ENCODE measurements around the gene INTS7.
"Not testable (repeated sequence)": the region's sequence is repeated elsewhere in the genome, so short reads cannot be mapped to it uniquely, and the experiment has no call there.

INTS7 gene

DNA sequence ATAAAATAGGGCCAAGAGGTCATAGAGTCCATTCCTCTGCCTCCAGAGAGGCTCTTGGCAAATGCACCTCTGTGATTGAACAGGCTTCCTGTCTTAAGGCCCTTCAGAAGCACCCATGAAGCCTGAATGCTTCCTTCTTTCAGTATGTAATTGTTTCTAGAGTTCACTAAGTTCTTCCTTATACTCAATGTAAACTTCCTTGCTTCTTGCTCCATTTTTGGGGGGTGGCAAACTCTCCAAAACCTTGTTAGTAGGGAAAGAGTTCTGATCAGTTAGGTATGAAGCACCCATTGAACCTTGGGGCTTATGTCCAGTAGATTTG, 102.5 kb downstream of the INTS7 start:
- DNase-seq (ENCODE audit: low read depth), result no peak

DNA sequence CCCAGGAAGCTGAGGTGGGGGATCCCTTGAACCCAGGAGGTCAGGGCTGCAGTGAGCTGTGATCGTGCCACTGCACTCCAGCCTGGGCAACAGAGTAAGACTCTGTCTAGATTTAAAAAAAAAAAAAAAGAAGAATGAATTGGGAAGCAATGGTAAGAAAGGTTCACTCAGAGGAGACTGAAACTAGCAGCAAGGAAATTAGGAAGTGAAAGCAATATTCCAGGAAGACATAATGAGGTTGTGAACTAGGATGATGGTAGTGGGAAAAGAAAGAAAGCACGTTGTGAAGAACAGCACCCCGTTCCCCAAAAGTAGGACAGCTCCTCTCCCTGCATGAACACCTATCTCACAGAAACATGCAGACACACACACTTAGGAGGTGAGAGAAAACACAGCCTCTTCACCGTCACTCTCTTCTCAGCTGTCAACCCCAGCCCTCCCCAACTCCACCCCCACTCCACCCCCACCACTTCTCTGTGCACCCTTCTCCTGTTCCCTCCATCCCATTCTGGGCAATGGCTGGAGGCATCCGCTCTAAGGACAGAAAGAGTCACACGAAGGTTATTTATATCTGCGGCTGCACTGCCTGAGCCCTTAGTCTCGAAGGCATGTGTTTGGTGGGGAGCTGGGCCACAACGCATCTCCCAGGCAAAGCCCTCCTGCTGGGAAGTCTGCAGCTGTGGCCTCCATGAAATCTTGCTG, 103.0 kb downstream of the INTS7 start:
- DNase-seq (ENCODE audit: low read depth), result no peak

DNA sequence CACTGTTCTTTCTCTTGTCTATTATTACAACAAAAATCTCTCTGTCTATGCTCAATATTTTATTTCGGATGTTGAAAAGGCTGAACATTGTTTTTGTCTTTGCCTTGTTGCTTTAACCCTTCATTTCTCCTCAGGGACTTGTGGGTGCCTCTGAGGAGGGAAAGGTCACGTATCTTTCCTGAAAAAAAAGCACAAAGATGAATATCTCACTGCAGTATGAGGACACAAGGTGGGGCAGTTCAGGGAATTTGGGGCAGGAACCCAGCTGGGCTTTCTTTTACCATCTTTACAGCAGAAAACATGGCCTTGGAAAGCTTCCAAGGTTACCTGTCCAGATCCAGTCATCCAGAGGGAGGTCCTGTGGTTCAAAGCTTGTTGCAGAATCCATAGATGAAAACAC, 105.7 kb downstream of the INTS7 start:
- DNase-seq (ENCODE audit: low read depth), result no peak

DNA sequence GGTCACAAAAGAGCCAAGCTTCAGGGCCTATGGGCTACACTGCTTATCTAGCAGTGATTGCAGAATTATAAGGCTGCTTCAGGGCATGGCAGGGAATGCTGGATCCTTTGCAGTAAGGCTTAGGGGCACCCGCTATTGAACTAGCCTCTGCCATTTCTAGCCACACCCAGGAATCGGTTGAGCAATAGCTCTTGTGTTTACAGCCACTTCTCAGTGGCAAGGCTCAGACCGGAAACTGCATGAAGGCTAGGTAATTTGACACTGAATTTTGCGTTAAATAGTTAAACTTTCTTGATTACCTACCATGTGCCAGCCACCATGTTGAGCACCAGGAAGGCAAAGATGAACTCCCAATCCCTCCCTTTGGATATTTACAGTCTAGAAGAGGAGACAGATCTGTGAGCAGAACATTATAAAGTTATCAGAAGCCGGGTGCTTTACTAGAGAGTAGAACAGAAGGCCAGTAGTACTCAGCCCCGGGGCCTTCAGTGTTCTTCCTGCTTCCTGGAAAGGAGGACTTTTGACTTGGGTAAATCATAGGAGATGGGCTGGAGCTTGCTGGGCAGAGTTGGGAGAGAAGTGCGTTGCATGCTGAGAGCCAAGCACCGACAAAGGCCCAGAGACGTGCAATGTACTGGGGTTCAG, 106.2 kb downstream of the INTS7 start:
- no peak for DNase-seq (ENCODE audit: low read depth)

DNA sequence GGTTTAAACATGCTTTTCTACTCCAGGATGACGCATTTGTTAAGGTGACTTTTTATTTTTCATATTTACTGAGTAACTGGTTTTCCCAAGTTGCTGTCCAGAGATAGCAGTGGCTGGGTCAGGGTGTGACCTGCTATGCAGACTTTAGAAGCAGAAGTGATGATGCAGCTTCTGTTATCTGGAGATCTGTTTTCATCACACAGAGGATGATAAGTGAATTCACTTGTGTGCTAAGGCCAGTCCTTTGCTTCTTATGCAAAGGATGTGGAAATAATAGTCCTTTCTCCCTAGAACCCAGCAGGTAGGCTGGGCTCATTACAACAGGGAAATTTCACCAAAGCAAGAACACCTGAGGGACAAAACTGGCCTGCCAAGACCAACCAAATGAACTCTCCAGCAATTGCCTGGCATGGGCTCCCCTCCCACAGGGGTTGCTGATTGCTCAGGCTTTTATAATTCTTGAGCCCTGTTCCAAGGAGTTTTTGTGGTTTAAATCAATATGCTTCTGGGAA, 107.0 kb downstream of the INTS7 start:
- no peak for DNase-seq (ENCODE audit: low read depth)

DNA sequence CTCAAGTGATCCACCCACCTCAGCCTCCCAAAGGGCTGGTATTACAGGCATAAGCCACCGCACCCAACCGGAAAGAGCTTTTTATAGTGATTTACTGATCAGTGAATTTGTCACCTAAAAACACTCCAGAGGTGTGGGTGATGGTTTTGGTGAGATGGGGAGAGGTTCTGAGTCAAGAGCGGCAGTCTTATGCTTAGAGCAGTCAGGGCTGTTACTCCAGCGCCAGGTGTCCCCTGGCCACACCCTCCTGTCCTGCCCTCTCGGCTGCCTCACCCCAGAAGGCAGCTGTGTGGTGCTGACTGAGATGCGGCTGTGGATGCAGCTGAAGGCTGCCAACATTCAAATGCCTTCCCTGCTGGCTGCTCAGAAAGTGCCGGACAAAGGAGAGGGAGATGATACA, 110.3 kb downstream of the INTS7 start:
- DNase-seq (ENCODE audit: low read depth), result no peak

DNA sequence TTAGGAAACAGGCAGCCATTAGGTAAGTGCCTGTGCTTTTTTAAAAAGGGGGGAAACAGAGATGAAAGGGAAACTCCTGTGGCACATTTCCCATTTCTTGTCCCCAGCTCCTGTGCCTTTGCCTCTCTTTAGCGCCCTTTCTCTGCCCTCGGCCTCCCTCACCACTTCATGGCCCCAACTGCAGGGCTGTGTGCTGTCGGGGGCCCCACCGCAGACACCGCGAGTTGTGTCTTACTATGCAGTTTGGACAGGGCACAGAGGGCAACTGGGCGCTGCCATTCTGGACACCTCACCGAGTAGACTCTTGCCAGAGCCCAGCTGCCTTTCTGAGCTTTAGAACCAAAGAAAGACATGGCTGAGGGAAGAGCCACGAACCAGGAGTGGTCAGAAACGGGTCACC, 111.1 kb downstream of the INTS7 start:
- no peak for DNase-seq (ENCODE audit: low read depth)

DNA sequence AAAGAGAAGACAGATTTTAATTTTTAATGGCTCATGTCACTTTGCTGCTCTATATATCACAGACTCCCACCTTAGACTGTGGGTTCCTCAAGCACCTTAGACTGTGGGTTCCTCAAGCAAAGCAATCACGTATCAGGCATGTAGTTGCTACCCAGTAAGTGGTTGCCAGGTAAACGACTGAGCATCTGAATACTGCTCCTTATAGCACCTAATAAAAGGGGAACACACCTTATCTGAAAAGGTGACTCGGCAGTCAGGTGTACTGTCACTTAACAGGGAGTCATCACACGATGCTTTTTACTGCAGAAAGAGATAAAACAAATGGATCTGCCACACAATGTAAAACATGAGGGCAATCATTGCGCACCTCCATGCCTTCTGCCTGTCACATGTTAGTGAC, 112.3 kb downstream of the INTS7 start:
- DNase-seq (ENCODE audit: low read depth), result no peak

DNA sequence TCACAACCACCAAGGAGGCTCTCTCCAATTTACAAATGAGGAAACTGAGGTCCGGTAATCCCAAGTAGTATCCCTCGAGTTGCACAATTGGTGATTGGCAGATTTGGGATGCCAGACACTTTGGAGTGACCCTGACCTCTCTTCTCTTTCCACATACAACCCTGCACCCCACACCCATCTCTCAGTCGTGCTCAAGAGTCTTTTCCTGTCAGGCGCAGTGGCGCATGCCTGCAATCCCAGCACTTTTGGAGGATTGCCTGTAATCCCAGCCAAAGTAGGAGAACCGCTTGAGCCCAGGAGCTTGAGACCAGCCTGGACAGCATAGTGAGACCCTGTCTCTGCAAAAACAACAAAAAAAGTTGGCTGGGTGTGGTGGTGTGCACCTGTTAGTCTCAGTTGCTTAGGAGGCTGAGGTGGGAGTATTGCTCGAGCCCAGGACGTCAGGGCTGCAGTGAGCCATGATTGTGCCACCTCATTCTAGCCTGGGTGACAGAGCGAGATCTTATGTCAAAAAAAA, 113.7 kb downstream of the INTS7 start:
- no peak for DNase-seq (ENCODE audit: low read depth)

DNA sequence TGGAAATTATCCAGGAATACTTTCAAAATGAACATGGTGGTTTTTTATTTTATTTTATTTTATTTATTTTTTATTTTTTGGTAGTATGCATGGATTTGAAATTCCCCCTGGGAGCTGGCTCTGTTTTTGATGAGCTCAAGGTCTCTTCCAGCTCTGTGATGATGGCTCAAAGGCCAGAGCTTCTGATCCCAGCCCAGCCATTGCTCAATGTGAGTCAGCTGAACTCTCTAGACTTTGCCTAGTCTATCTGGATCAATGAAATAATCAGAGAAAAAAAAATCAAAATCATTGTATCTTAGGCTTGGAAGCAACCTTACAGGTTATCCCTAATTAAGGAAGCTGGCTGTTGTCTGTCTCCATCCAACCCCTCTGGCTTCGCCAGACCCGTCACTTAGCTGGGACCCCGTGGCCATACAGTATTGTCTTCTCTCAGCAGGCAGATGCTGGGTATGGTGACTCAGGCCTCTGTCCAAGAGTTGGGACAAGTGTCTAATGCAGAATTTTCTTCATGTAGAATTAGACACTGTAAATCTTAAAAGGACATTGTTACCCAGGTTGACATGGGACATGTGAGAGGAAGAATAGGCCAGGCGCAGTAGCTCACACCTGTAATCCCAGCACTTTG, 114.6 kb downstream of the INTS7 start:
- no peak for DNase-seq (ENCODE audit: low read depth)

DNA sequence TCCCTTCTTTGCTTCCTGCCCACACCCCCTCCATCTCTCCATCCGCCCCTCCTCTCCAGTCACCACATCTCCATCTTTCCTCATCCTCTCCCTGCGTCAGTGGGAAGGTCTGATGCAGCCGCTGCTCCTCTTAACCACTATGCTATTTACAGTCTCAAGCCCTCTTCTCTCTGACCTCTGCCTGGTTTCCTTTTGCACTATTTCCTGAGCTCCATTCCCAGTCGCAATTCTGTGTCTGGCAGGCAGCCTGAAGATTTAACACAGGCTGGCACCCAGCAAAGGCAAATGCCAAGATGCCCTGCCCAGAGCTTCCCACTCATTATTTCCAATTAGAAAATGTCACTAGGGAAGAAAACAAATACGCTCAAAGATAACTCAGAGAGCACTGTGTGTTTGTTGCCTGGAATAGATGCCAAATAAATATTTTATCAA, 115.2 kb downstream of the INTS7 start:
- no peak for DNase-seq (ENCODE audit: low read depth)

DNA sequence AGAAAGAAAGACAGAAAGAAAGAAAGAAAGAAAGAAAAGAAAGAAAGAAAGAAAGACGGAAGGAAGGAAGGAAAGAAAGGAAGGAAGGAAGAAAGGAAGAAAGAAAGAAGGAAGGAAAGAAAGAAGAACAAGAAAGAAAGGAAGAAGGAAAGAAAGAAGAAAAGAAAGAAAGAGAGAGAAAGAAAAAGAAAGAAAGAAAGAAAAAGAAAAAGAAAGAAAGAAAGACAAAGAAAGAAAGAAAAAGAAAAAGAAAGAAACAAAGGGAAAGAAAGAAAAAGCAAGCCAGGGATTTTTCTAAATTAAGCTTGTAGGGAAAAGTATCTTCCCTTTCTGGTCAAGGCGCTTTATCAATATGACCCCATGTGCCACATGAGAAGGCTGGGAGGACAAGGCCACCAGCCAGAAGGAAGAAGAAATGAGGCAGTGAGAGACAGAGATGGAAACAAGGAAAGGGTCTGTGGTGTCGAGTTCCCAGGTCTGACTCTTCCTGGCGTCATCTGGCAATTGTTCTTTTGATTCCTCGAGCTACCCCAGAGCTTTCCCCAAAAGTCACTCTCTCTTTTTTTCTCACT, 116.4 kb downstream of the INTS7 start:
- DNase-seq (ENCODE audit: low read depth), result no peak

DNA sequence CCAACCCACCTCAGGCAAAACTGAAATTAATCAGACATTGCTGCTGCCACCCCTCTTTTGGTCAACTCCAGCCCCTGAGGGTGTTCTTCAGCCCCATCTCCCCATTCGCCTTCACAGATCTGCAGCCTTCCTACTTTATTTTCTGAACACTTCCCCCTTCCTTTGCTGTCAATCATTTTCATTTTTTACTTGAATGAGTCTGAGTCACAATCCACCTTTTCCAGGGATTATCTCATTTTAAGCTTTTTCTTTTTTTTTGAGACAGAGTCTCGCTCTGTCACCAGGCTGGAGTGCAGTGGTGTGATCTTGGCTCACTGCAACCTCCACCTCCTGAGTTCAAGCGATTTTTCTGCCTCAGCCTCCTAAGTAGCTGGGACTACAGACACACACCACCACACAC, 118.9 kb downstream of the INTS7 start:
- DNase-seq (ENCODE audit: low read depth), result not testable (repeated sequence)

DNA sequence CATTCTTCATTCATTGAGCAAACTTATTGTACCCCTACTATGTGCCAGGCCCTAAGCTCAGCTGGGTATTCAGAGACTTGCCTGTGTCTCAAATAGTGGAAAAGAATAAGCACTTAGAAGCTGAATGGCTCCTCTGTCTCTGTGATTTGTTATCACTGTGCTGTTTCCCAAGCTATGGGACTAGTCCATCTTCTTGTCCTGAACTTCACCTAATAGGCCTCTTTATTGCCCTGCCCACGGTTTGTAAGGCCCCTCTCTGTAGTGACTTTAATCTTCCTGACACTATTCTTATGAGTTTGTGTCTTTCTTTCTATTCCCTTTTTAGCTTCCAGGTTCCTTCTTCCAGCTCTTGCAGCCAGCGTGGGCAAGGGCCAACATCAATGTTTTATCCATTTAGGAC, 119.4 kb downstream of the INTS7 start:
- no peak for DNase-seq (ENCODE audit: low read depth)

DNA sequence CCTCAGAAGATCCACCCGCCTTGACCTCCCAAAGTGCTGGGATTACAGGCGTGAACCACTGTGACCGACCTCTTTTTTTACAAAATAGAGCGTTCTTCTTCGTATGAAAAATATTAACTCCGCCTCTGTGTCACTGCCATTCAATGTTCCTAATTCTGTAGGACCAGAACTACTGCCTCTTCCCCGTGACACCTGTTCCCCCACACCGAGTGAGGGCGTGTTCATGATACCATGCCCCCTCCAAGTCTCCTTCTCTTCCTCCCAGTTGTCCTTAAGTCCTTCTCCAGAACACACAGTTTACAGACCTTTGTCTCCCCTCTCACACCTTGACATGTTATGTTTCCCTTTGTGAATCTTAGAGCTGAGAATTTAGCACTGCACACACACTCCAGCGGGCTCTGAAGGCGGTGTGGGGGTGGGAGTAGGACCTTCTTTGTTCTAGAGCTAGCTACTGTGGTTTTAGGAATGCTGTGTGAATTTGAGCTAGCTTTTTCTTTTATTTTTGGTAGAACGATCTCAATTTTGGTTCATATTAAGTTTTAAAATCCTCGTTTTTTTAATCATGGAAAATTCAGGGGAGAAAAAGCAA, 122.4 kb downstream of the INTS7 start:
- DNase-seq (ENCODE audit: low read depth), result no peak

DNA sequence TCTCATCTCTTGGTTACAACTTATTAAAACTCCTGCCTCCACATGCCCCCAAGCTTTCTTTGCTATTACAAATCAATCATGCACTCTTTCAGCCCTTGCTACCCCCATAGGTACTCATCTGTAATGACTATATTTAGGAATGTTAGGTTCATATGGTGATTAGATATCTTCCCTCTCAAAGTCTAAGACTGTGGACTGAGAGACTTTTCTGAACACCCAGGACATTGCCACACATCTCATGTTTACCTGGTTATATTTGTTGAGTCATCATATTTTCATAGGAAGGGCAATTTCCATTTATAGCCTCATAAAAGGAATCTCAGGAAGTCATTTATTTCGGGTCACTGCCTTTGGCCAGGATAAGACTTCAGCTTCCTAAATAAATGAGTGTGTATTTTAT, 123.3 kb downstream of the INTS7 start:
- no peak for DNase-seq (ENCODE audit: low read depth)

DNA sequence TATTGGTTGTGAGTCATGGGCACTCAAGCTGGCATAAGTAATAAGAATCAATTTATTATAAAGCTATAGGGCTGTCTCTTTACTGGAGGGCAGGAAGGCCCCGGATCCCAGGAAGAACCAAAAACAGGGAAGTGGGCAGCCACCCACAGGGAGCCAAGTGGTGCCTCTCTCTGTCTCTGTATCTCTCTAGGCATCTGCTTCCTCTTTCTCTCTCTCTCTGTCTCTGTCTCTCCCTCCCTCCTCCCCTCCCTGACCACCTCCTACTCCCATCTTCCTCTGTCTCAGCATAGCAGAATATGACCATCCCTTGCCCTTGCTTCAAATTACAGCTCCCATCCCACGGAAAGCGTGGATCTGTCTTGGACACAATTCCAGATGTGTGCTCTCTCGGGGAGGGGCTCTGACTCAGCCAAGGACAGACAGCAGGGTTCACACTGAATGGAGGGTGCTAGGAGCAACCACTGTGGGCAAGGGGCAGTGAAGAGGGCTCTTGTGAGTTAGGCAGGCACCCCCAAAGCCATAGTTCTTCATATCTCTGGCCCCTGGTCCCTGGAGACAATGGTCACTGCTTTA, 124.4 kb downstream of the INTS7 start:
- no peak for DNase-seq (ENCODE audit: low read depth)

DNA sequence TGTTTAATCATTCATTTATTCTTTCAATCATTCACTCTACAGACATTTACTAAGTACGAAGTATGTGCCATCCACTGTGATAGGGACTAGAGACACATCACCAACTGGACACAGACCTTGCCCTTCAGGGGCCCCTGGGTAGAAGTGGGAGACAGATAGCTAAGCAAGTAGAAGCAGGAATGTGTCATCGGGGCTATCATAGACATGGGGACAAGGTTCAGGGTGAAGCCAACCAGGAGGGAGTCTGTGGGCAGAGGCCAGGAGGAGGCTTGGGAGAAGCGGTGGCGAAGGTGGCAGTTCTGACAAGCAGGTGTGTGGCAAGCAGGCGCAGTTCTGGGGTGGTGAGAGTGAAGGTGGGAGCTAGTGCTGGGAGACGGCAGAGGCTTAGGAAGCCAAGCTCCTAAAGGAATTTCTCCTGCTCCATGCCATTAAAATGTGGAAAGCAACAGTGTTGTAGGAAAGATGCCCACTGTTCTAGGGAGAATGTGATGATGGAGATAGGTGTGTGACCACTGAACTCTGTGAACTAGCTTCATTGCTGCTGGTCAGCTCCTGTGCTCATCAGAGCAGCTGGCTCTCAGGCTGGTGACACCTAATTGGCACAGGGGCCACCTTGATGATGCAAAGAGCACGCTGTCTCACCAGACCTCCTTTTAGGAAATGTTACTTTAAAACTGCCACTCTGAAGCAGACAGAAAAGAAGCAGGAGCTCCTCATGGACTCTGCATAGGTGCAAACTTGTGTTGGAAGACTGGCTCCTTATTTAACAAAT, 125.1 kb downstream of the INTS7 start:
- no peak for DNase-seq (ENCODE audit: low read depth)

DNA sequence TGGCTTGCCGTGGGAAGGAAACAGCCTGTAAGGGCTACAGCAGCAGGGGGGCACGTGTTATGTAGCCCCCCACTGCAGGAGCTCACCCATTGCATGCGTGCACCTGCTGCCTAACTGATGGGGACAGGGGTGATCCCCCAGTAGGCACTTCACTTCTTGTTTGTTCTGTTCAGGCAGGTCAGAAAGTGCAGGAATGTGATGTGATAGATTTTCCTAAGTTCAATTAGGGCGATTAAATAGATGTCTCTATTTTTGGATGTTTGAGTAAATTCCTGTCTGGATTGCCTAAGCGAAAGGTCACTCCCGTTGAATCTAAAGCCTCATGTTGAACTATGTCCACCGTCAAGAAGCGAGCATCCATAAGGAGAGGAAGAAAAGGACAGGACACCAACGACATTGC, 126.0 kb downstream of the INTS7 start:
- DNase-seq (ENCODE audit: low read depth), result no peak

DNA sequence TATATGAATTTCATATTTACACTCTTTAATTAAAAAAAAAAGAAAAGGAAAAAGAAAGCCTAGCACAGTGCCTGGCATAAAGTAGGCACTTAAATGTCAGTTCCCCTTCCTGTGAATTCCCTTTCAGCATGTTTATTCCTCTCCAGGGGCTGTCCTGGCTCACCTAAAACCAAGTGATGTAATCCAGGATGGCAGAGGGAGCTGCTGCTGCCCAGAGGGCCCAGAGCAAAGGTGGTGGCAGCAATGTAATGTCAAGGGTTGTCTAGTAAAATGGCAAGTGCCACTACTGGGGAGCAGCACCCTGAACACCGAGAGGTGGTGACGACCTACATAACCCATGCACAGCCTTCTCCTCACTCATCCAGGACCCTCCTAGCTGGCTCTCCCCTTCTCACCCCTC, 126.4 kb downstream of the INTS7 start:
- no peak for DNase-seq (ENCODE audit: low read depth)

DNA sequence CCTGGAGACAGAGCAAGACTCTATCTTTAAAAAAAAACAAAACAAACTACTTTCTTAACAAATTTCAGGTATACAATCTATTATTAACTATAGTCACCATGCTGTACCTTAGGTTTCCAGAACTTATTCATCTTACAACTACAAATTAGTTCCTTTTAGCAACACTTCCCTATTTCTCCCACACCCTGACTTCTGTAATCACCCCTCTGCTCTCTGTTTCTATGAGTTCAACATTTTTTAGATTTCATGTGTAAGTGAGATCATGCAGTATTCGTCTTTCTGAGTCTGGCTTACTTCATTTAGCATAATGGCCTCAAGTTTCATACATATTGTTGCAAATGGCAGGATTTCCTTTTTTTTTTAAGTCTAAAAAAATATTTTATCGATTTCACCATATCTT, 126.9 kb downstream of the INTS7 start:
- no peak for DNase-seq (ENCODE audit: low read depth)
